ENCODE measurements around the gene KBTBD8.

DNA sequence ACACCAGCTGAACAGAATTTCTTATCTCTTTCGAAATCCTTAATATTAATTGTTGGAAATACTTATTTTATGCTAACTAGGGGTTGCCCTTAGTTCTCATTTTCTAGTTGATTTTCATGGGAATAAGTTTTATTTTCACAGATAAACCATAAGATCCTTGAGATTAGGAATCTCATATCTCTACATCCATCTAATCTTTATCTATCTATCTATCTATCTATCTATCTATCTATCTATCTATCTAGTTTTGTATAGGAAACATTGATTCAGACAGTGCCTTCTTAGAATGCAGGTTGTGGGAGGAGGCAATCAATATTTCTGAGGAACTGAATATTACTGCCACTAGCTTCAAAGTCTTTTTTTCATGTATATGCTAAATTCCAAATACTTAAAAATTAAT lies 3.5 kb upstream of the KBTBD8 start:
- TF ChIP-seq ESRRG (CRISPR knock-in tag; IDR thresholded peaks at IDR 0.05), result no peak
- no peak for TF ChIP-seq ZC3H10 (CRISPR knock-in tag; IDR thresholded peaks at IDR 0.05)
- no peak for TF ChIP-seq ISL1 (CRISPR knock-in tag; IDR thresholded peaks at IDR 0.05)
- TF ChIP-seq, protein P1, sequence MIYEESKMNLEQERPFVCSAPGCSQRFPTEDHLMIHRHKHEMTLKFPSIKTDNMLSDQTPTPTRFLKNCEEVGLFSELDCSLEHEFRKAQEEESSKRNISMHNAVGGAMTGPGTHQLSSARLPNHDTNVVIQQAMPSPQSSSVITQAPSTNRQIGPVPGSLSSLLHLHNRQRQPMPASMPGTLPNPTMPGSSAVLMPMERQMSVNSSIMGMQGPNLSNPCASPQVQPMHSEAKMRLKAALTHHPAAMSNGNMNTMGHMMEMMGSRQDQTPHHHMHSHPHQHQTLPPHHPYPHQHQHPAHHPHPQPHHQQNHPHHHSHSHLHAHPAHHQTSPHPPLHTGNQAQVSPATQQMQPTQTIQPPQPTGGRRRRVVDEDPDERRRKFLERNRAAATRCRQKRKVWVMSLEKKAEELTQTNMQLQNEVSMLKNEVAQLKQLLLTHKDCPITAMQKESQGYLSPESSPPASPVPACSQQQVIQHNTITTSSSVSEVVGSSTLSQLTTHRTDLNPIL (CRISPR knock-in tag; IDR thresholded peaks at IDR 0.05; ENCODE audit: low read depth), result no peak

Data from SK-N-SH treated with all-trans-retinoic acid at 6 μM for 48 hours (cell line).